ENCODE data around the gene CEP97. TPM values are rescaled to one million over a fixed set of nuclear protein-coding genes. Genes with fewer than 3 reads are reported as not detected.

CEP97 gene
- total and polyA plus RNA-seq, 8 donors = 0.31 to 19.6 (median 3.5) TPM

- no peaks in the 10 kb centered on the region for H3K27me3 ChIP-seq
- WGBS, 5 donors = 23 to 40% (median 36%) methylated on average over 3 of the region's 3 CpGs
Measured at GRCh38 chr3:101814835-101815234, 90.4 kb downstream of the CEP97 start.

GRCh38 chr3:101816215-101817149, 92.1 kb downstream of the CEP97 start:
- H3K4me1 ChIP-seq = peaks cover 0 to 38% (median 15%) of the 10 kb centered on the region in 4 donors
- no peak overlapping the region for H3K27ac ChIP-seq
- H3K27me3 ChIP-seq = no peaks in the 10 kb centered on the region
- H3K4me3 ChIP-seq = no peak overlapping the region
- DNase-seq = no peak
- WGBS, 5 donors = 64 to 81% (median 77%) methylated on average over 4 of the region's 4 CpGs
- no peaks in the 10 kb centered on the region for H3K9me3 ChIP-seq
- H3K36me3 ChIP-seq = peaks cover under 1 to 25% (median 11%) of the 10 kb centered on the region in 4 donors
- intact Hi-C loops (cut with DNase I; ENCODE audit: low total_unique reads) = no loop called here
- TF ChIP-seq EP300 (IDR thresholded peaks at IDR 0.05) (no peak), CTCF (IDR thresholded peaks at IDR 0.05) (no peak), POLR2A (IDR thresholded peaks at IDR 0.05) (no peak), POLR2AphosphoS5 (IDR thresholded peaks at IDR 0.05) (no peak)

More at GRCh38 chr3:101814835-101815234, 90.4 kb downstream of the CEP97 start:
- Histone ChIP-seq H3K4me1 (peaks cover 0 to 43% (median 17%) of the 10 kb centered on the region in 4 donors), H3K36me3 (peaks cover 0 to 17% (median 8%) of the 10 kb centered on the region in 4 donors), H3K4me3 (no peak overlapping the region), H3K27ac (peak overlapping the region in 4 of 5 donors; percentile 39 to 77 (median 56)), H3K9me3 (no peaks in the 10 kb centered on the region)
- intact Hi-C loops (cut with DNase I; ENCODE audit: low total_unique reads) = loop anchor here (5.0 kb wide), 1 partner anchor 412 kb away; no protein-coding TSS in a partner anchor
- TF ChIP-seq POLR2AphosphoS5 (IDR thresholded peaks at IDR 0.05) (peak in 1 of 3 donors; percentile 58), POLR2A (IDR thresholded peaks at IDR 0.05) (no peak), CTCF (IDR thresholded peaks at IDR 0.05) (no peak)
- DNase-seq = peak in 1 of 2 donors; percentile 86

GRCh38 chr3:101817992-101818391, 93.6 kb downstream of the CEP97 start:
- intact Hi-C loops (cut with DNase I; ENCODE audit: low total_unique reads) = no loop called here
- DNase-seq = no peak
- WGBS, 5 donors = 90 to 97% (median 96%) methylated on average over 5 of the region's 5 CpGs

More at GRCh38 chr3:101817992-101818391, 93.6 kb downstream of the CEP97 start:
- Histone ChIP-seq H3K27me3 (no peaks in the 10 kb centered on the region), H3K9me3 (no peaks in the 10 kb centered on the region), H3K36me3 (peaks cover 4 to 33% (median 16%) of the 10 kb centered on the region in 4 donors), H3K27ac (no peak overlapping the region), H3K4me3 (no peak overlapping the region), H3K4me1 (peaks cover 0 to 38% (median 15%) of the 10 kb centered on the region in 4 donors)
- TF ChIP-seq POLR2A (IDR thresholded peaks at IDR 0.05) (no peak), POLR2AphosphoS5 (IDR thresholded peaks at IDR 0.05) (no peak), CTCF (IDR thresholded peaks at IDR 0.05) (no peak), EP300 (IDR thresholded peaks at IDR 0.05) (no peak)
